Suprapubic skin (tissue), 4 donors: ENCODE data around the gene PDE9A.

Experiments
- EP300 ChIP-seq: sonication (generic); formaldehyde crosslinking; IDR thresholded peaks from one replicate; pipeline ENCODE4 v1.6.1; 2017; ENCODE audit warnings: antibody characterized with exemption
- POLR2AphosphoS5 ChIP-seq, 3 donors: sonication (generic); formaldehyde crosslinking; IDR thresholded peaks; one replicate each; pipeline ENCODE4 v1.6.1; 2017; ENCODE audit warnings: antibody characterized with exemption in 3 of 3
- TF ChIP-seq, protein P1 (sequence below), 2 donors: fragments of 200-600 bp in 1 of 2; fragments of 450-650 bp in 1 of 2; sonication (generic) in 1 of 2; IDR thresholded peaks; one replicate each; pipeline ENCODE4 v1.5.1; 2016 to 2019; ENCODE audit warnings: antibody characterized with exemption in 2 of 2, mild to moderate bottlenecking in 1 of 2, moderate library complexity in 1 of 2

DNA sequence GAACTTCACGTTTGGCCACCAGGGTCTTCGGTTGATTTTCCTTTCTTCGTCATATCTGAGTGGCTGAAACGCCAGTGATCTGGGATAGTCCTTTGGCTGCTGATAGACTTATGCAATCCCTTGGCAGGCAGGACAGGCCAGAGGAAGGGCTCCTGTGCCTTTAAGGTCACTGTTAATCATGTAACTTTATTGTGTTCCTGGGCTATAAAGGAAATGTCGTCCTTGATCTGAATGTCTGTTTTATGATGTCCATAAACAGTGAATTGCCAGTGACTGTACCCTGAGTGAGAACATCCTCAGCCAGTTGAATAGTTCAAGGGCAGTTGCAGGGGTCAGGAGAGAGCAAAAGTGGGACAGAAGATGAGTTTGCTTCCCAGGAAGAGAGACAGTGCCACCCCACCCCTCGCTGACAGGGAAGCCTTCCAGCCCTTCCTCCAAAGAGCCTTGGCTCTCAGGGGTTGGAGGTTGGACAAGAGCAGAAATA, 68.0 kb downstream of the PDE9A start:
- TF ChIP-seq, protein P1, sequence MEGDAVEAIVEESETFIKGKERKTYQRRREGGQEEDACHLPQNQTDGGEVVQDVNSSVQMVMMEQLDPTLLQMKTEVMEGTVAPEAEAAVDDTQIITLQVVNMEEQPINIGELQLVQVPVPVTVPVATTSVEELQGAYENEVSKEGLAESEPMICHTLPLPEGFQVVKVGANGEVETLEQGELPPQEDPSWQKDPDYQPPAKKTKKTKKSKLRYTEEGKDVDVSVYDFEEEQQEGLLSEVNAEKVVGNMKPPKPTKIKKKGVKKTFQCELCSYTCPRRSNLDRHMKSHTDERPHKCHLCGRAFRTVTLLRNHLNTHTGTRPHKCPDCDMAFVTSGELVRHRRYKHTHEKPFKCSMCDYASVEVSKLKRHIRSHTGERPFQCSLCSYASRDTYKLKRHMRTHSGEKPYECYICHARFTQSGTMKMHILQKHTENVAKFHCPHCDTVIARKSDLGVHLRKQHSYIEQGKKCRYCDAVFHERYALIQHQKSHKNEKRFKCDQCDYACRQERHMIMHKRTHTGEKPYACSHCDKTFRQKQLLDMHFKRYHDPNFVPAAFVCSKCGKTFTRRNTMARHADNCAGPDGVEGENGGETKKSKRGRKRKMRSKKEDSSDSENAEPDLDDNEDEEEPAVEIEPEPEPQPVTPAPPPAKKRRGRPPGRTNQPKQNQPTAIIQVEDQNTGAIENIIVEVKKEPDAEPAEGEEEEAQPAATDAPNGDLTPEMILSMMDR (IDR thresholded peaks at IDR 0.05) = no peak
- TF ChIP-seq POLR2AphosphoS5 (IDR thresholded peaks at IDR 0.05) (no peak), EP300 (no peak)
